Stomach (tissue), 9 donors: ENCODE results near the gene SPON2. TPM values are rescaled to one million over a fixed set of nuclear protein-coding genes. Genes with fewer than 3 reads are reported as not detected.

Source experiments
- DNase-seq, 2 donors: peaks; one replicate each; pipeline versions ENCODE4 v3.0.0 to v3.0.0-alpha.2; 2013 to 2019
- H3K27ac ChIP-seq, 5 donors: fragments of 200-600 bp in 4 of 5; sonication (generic) in 4 of 5; one replicate each; pipeline ENCODE4 v1.5.1; 2013 to 2019; ENCODE audit warnings: mild to moderate bottlenecking in 1 of 5, moderate library complexity in 1 of 5
- H3K27me3 ChIP-seq, 3 donors: fragments of 200-600 bp; sonication (generic); one replicate each; pipeline ENCODE4 v1.5.1; 2017 to 2019; ENCODE audit warnings: mixed run types in 1 of 3
- H3K36me3 ChIP-seq, 4 donors: fragments of 200-600 bp; sonication (generic); 1 replicate in 3 of 4; 2 replicates in 1 of 4; pipeline ENCODE4 v1.5.1; 2016 to 2019
- H3K4me1 ChIP-seq, 4 donors: fragments of 200-600 bp; sonication (generic); one replicate each; pipeline ENCODE4 v1.5.1; 2016 to 2019
- H3K4me3 ChIP-seq, 4 donors: fragments of 200-600 bp; sonication (generic) in 3 of 4; one replicate each; pipeline ENCODE4 v1.5.1; 2016 to 2019; ENCODE audit warnings: mild to moderate bottlenecking in 1 of 4
- H3K9me3 ChIP-seq, 4 donors: fragments of 200-600 bp; sonication (generic); one replicate each; pipeline ENCODE4 v1.5.1; 2016 to 2019
- EP300 ChIP-seq: sonication (generic); formaldehyde crosslinking; IDR thresholded peaks from one replicate; pipeline ENCODE4 v1.6.1; 2017; ENCODE audit warnings: antibody characterized with exemption
- POLR2A ChIP-seq, 4 donors: fragments of 450-650 bp; IDR thresholded peaks; one replicate each; pipeline ENCODE4 v1.6.1; 2016; ENCODE audit warnings: antibody characterized with exemption in 4 of 4, control low read depth in 2 of 4, mild to moderate bottlenecking in 1 of 4, moderate library complexity in 1 of 4
- POLR2AphosphoS5 ChIP-seq, 3 donors: sonication (generic); formaldehyde crosslinking; IDR thresholded peaks; one replicate each; pipeline ENCODE4 v1.6.1; 2016; ENCODE audit warnings: antibody characterized with exemption in 3 of 3
- WGBS, 5 donors: extraction: QIAGEN DNeasy Blood & Tissue Kit in 3 of 5; methylation state at CpG; one replicate each; pipeline versions ENCODE4 v1.1.5 to v1.1.7; 2013 to 2018; 5-methylcytosine and 5-hydroxymethylcytosine counted together
- intact Hi-C: fragments of 100-400 bp; cut with DNase I; formaldehyde crosslinking; loops from one replicate; pipeline ENCODE4 v1.15.1; 2023; ENCODE audit warnings: low total_unique reads
- polyA plus RNA-seq, 3 donors: library from polyadenylated mRNA; stranded (reverse); fragments of 200-250 nt; gene quantifications; one replicate each; pipeline ENCODE4 v1.2.3, GENCODE V29; 2013
- small RNA-seq, 4 donors: library from RNA; depleted of rRNA; stranded (forward); fragments of <200 nt; gene quantifications; one replicate each; pipeline ENCODE3, GENCODE V24; 2016
- total RNA-seq, 5 donors: library from RNA; depleted of rRNA; stranded (reverse); fragments of >200 nt; gene quantifications; one replicate each; pipeline versions ENCODE4 v1.1.0 to v1.2.3, GENCODE V29; 2014 to 2016
- TF ChIP-seq, protein P1 (sequence below), 7 experiments: fragments of 450-650 bp in 4 of 7; fragments of 200-600 bp in 3 of 7; sonication (generic) in 3 of 7; IDR thresholded peaks; one replicate each; pipeline ENCODE4 v1.5.1; 2016 to 2019; ENCODE audit warnings: antibody characterized with exemption in 7 of 7, control low read depth in 2 of 7, mild to moderate bottlenecking in 1 of 7
- donor health status: healthy with polysubstance abuse.
- donor health status: Bipolar disorder and iron deficiency.
- donor health status: healthy.

SPON2 gene
- total and polyA plus RNA-seq, 8 donors, result 12.8 to 224 (median 47.6) TPM

DNA sequence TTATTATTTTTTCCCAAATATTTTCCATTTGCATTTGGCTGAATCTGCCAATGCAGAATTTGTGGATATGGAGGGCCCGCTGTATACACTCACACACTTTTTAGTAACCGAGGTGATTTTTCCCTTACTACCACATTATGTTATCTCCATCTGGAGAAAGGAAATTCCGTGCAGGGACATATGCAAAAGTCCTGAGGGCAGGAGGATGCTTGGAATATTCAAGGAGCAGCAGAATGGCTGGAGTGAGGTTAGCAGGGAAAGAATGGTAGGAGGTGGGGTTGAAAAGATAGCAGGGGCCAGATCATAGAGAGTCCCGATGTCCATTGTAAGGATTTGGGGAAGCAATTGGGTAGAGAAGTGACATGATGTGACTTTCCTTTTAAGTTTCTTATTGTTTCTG is 47.6 kb downstream of the SPON2 start:
- H3K4me3 ChIP-seq, result no peak overlapping the region
- H3K36me3 ChIP-seq, result no peaks in the 10 kb centered on the region
- no peaks in the 10 kb centered on the region for H3K9me3 ChIP-seq
- 78 to 81% (median 79%) methylated on average over 4 of the region's 4 CpGs for WGBS, 5 donors
- no peak for DNase-seq
- intact Hi-C loops, result no loop called here
- TF ChIP-seq EP300 (no peak), POLR2AphosphoS5 (IDR thresholded peaks at IDR 0.05) (no peak), POLR2A (IDR thresholded peaks at IDR 0.05) (no peak)
- TF ChIP-seq, protein P1, sequence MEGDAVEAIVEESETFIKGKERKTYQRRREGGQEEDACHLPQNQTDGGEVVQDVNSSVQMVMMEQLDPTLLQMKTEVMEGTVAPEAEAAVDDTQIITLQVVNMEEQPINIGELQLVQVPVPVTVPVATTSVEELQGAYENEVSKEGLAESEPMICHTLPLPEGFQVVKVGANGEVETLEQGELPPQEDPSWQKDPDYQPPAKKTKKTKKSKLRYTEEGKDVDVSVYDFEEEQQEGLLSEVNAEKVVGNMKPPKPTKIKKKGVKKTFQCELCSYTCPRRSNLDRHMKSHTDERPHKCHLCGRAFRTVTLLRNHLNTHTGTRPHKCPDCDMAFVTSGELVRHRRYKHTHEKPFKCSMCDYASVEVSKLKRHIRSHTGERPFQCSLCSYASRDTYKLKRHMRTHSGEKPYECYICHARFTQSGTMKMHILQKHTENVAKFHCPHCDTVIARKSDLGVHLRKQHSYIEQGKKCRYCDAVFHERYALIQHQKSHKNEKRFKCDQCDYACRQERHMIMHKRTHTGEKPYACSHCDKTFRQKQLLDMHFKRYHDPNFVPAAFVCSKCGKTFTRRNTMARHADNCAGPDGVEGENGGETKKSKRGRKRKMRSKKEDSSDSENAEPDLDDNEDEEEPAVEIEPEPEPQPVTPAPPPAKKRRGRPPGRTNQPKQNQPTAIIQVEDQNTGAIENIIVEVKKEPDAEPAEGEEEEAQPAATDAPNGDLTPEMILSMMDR (IDR thresholded peaks at IDR 0.05), result no peak
- H3K27ac ChIP-seq, result no peak overlapping the region
- no peaks in the 10 kb centered on the region for H3K4me1 ChIP-seq
- H3K27me3 ChIP-seq, result peaks cover 0 to 10% (median 0%) of the 10 kb centered on the region in 3 donors

DNA sequence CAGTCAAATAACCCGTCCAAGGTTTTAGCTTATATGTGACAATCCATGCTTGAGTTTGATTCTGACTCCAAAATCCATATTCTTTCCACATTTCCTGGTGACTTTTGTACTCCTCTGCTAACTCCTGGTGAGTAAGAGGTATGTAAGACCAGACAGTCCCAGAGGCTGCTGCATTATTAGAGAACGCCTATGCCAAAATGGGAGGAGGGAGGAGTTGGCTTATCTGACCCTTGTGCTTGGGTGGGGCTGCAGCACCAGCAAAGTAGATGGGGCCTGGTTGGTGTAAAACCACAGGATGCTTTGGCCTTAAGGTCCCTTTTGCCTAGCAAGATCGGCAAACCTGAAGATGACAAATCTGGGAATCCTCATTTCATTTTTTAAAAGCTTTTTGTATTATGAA is 49.9 kb downstream of the SPON2 start:
- Histone ChIP-seq H3K4me3 (no peak overlapping the region), H3K27ac (no peak overlapping the region), H3K9me3 (no peaks in the 10 kb centered on the region), H3K4me1 (no peaks in the 10 kb centered on the region), H3K36me3 (no peaks in the 10 kb centered on the region), H3K27me3 (peaks cover 0 to 5% (median 0%) of the 10 kb centered on the region in 3 donors)
- no peak for DNase-seq
- intact Hi-C loops, result no loop called here
- TF ChIP-seq POLR2AphosphoS5 (IDR thresholded peaks at IDR 0.05), result no peak
- TF ChIP-seq, protein P1 (IDR thresholded peaks at IDR 0.05), result no peak
- 78 to 85% (median 83%) methylated on average over 3 of the region's 3 CpGs for WGBS, 5 donors

Small RNA genes lying within 50 kb of the gene (small RNA-seq; reads per million reads assigned to genes)
- gene RF00554, result 0 reads per million in 4 donors

Other genes starting within 250 kb of the SPON2 start
- 100 to 1,000 TPM in 4 of 5 donors, 10 to 100 TPM in 1; 71.8 to 503 (median 194) TPM for gene GAK, start 240.3 kb downstream of the SPON2 start, total RNA-seq
- gene GAK, start 240.3 kb downstream of the SPON2 start, polyA plus RNA-seq, result 100 to 1,000 TPM; 128 to 149 (median 133) TPM
- gene TMEM175, start 240.1 kb downstream of the SPON2 start, total RNA-seq, result 10 to 100 TPM in 4 of 5 donors, 1 to 10 TPM in 1; 7.3 to 82.8 (median 20.1) TPM
- gene TMEM175, start 240.1 kb downstream of the SPON2 start, polyA plus RNA-seq, result 10 to 100 TPM; 16.6 to 39.4 (median 18.9) TPM
- gene DGKQ, start 199.0 kb downstream of the SPON2 start, total RNA-seq, result 100 to 1,000 TPM in 1 of 5 donors, 10 to 100 TPM in 1, 1 to 10 TPM in 3; 5.8 to 176 (median 8.8) TPM
- gene DGKQ, start 199.0 kb downstream of the SPON2 start, polyA plus RNA-seq, result 1 to 10 TPM; 3.8 to 6.6 (median 5.4) TPM
- gene IDUA, start 185.5 kb downstream of the SPON2 start, total RNA-seq, result 100 to 1,000 TPM in 1 of 5 donors, 10 to 100 TPM in 3, 1 to 10 TPM in 1; 8.8 to 278 (median 92.4) TPM
- 10 to 100 TPM; 10.8 to 21.9 (median 15.4) TPM for gene IDUA, start 185.5 kb downstream of the SPON2 start, polyA plus RNA-seq
- gene SLC26A1, start 179.2 kb downstream of the SPON2 start, total RNA-seq, result 1 to 10 TPM in 2 of 5 donors, under 1 TPM in 1, not detected in 2; 0.18 to 5.8 (median 3.5) TPM
- 1 to 10 TPM in 1 of 3 donors, under 1 TPM in 1, not detected in 1; 0.68 to 8.9 TPM for gene SLC26A1, start 179.2 kb downstream of the SPON2 start, polyA plus RNA-seq
- 10 to 100 TPM in 3 of 5 donors, 1 to 10 TPM in 2; 3.5 to 42.7 (median 19.6) TPM for gene FGFRL1, start 161.0 kb downstream of the SPON2 start, total RNA-seq
- 10 to 100 TPM in 1 of 3 donors, 1 to 10 TPM in 2; 5.8 to 10.3 (median 9.2) TPM for gene FGFRL1, start 161.0 kb downstream of the SPON2 start, polyA plus RNA-seq
- 1 to 10 TPM in 1 of 5 donors, not detected in 4; 1.3 TPM for gene RNF212, start 59.0 kb downstream of the SPON2 start, total RNA-seq
- gene RNF212, start 59.0 kb downstream of the SPON2 start, polyA plus RNA-seq, result 1 to 10 TPM; 1.7 to 4.8 (median 3.5) TPM
- gene CTBP1, start 76.5 kb upstream of the SPON2 start, total RNA-seq, result 100 to 1,000 TPM in 3 of 5 donors, 10 to 100 TPM in 2; 85.0 to 415 (median 227) TPM
- gene CTBP1, start 76.5 kb upstream of the SPON2 start, polyA plus RNA-seq, result 10 to 100 TPM; 72.7 to 90.4 (median 83.5) TPM
- gene MAEA, start 117.3 kb upstream of the SPON2 start, total RNA-seq, result 100 to 1,000 TPM in 3 of 5 donors, 10 to 100 TPM in 2; 34.0 to 295 (median 103) TPM
- 10 to 100 TPM; 42.3 to 48.4 (median 42.8) TPM for gene MAEA, start 117.3 kb upstream of the SPON2 start, polyA plus RNA-seq
- 100 to 1,000 TPM in 1 of 5 donors, 10 to 100 TPM in 4; 15.1 to 103 (median 53.9) TPM for gene UVSSA, start 174.6 kb upstream of the SPON2 start, total RNA-seq
- gene UVSSA, start 174.6 kb upstream of the SPON2 start, polyA plus RNA-seq, result 1 to 10 TPM; 4.1 to 7.0 (median 5.2) TPM
- gene NKX1-1, start 233.9 kb upstream of the SPON2 start, total RNA-seq, result not detected
- gene NKX1-1, start 233.9 kb upstream of the SPON2 start, polyA plus RNA-seq, result not detected